Tracheal epithelial cell (primary cell): ENCODE results near the gene GRAMD1C. TPM values are rescaled to one million over a fixed set of nuclear protein-coding genes. Genes with fewer than 3 reads are reported as not detected.

Experiments used
- total RNA-seq: library from RNA; depleted of rRNA; stranded (reverse); fragments of >200 nt; gene quantifications from 2 replicates; pipeline ENCODE4 v1.2.1, GENCODE V29; 2014

Gene GRAMD1C
- 1.2 and 1.3 TPM in 2 replicates for total RNA-seq

DNA sequence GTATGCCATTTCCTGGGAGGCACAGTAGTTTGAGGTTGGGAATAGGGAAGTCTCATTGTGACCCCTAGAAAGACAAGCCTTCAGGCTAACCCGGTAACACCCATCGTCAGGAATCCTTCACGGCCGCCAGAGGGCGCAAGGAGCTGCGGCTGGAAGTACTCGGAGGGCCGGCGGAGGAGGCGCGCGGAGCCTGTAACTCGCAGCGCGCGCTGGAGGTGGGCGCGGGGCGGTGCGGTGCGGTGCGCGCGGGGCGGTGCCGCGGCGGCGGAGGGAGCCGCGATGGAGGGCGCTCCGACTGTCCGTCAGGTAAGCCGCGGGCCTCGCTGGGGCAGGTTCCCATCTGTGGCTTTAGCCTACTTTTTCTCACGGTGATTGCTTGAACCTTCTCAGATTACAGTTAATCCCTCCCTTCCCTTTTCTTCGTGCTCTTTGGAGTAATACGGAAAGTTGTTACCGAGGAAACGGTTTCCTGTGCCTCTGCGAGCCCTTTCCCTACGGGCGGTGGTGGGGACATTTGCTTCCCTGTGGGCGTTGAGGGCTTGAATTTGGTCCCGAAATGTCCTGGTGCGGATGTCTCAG, at the start of gene GRAMD1C:
Gene GRAMD1C (plus strand): TSS at position 158 of the 579 bp plus-strand sequence. CDS start 122 bp downstream, at position 280.

DNA sequence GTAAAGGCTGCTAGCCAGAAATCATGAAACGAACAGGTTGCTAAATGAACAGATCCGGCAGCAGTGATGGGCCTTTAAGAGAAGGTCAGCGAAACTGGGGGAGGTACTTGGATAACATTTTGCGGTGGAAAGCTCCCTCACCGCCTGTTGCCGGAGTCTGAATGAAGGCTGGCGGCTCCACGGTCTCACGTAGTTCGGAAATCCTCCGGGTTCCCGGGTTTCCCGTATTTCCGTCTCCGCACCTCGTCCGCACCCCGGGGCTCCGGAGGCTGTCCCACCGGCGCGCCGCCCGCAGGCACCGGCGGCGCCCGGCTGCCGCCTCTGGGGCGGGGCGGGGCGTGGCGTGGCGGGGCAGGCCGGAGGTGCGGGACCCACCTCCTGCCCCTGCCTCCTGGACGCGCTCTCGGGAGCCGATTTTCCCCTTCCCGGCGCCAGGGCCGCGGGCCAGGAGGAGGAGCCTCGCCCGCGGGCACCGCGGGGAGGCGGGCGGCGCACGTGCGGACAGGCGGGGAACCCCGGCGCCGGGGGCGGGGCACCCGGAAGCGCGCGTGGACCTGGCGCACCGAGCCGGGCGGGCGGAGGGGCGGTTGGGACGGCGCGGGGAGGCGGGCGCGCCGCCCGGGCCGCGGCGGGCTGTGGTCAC, 108.9 kb downstream of the GRAMD1C start, which contains the start of gene ZDHHC23:
Gene ZDHHC23 (plus strand): TSS at position 642 of the 643 bp plus-strand sequence. CDS start 790 bp downstream, outside the sequence.

Other genes starting within 250 kb of the GRAMD1C start
- gene USF3, start 142.1 kb upstream of the GRAMD1C start, total RNA-seq, result 3.6 and 4.9 TPM in 2 replicates
- 186 and 240 TPM in 2 replicates for gene NAA50, start 92.5 kb upstream of the GRAMD1C start, total RNA-seq
- gene ATP6V1A, start 91.8 kb upstream of the GRAMD1C start, total RNA-seq, result 64.3 and 70.1 TPM in 2 replicates
- gene ZDHHC23, start 109.2 kb downstream of the GRAMD1C start, total RNA-seq, result 0.85 and 3.9 TPM in 2 replicates
- gene CCDC191, start 217.7 kb downstream of the GRAMD1C start, total RNA-seq, result 0.96 and 1.7 TPM in 2 replicates
- gene QTRT2, start 217.9 kb downstream of the GRAMD1C start, total RNA-seq, result 17.3 and 18.1 TPM in 2 replicates